MM.1S (cell line): ENCODE results near the gene SORBS2.

ENCODE experiments used
- DNase-seq: peaks from one replicate; pipeline ENCODE4 v3.0.0-alpha.2; 2015
- H2AFZ ChIP-seq: fragments of 300-600 bp; sonication (generic); 2 replicates; pipeline ENCODE4 v1.6.0; 2016; ENCODE audit warnings: antibody characterized with exemption, low read length
- H3F3A ChIP-seq: fragments of 300-600 bp; sonication (generic); 2 replicates; pipeline ENCODE4 v1.6.1; 2016; ENCODE audit warnings: mild to moderate bottlenecking, antibody characterized with exemption, low read length, moderate library complexity, mixed read lengths; ENCODE audit not compliant: insufficient read depth
- H3K27ac ChIP-seq: fragments of 300-600 bp; sonication (generic); 2 replicates; pipeline ENCODE4 v1.5.1; 2016; ENCODE audit warnings: mild to moderate bottlenecking, low read length
- H3K27me3 ChIP-seq: fragments of 300-600 bp; sonication (generic); replicated peaks from 2 replicates; pipeline ENCODE4 v1.6.0; 2016; ENCODE audit warnings: low read length; ENCODE audit not compliant: insufficient read depth
- H3K36me3 ChIP-seq: fragments of 300-600 bp; sonication (generic); replicated peaks from 2 replicates; pipeline ENCODE4 v1.6.1; 2016; ENCODE audit warnings: mild to moderate bottlenecking, low read length, mixed read lengths; ENCODE audit not compliant: insufficient read depth
- H3K4me1 ChIP-seq: fragments of 300-600 bp; sonication (generic); 2 replicates; pipeline ENCODE4 v1.6.1; 2016; ENCODE audit warnings: low read length, mixed read lengths
- H3K4me2 ChIP-seq: fragments of 300-600 bp; sonication (generic); 2 replicates; pipeline ENCODE4 v1.6.0; 2016; ENCODE audit warnings: low read depth, low read length
- H3K4me3 ChIP-seq: fragments of 300-600 bp; sonication (generic); 2 replicates; pipeline ENCODE4 v1.5.1; 2016; ENCODE audit warnings: low read length, mixed read lengths
- H3K79me2 ChIP-seq: fragments of 300-600 bp; sonication (generic); 2 replicates; pipeline ENCODE4 v1.6.1; 2016; ENCODE audit warnings: mixed run types, low read length, mixed read lengths
- H3K9ac ChIP-seq: fragments of 300-600 bp; sonication (generic); 2 replicates; pipeline ENCODE4 v1.6.1; 2016; ENCODE audit warnings: low read length, mixed read lengths
- H3K9me2 ChIP-seq: fragments of 300-600 bp; sonication (generic); replicated peaks from 2 replicates; pipeline ENCODE4 v1.6.1; 2016; ENCODE audit warnings: mild to moderate bottlenecking, low read length, mixed read lengths; ENCODE audit not compliant: insufficient read depth
- H3K9me3 ChIP-seq: fragments of 300-600 bp; sonication (generic); replicated peaks from 2 replicates; pipeline ENCODE4 v1.6.1; 2016; ENCODE audit warnings: mild to moderate bottlenecking, low read length, mixed read lengths; ENCODE audit not compliant: insufficient read depth
- H4K20me1 ChIP-seq: fragments of 300-600 bp; sonication (generic); 2 replicates; pipeline ENCODE4 v1.6.1; 2016; ENCODE audit warnings: mild to moderate bottlenecking, low read length, moderate library complexity, mixed read lengths; ENCODE audit not compliant: insufficient read depth
- CTCF ChIP-seq: fragments of 300-600 bp; sonication (generic); IDR thresholded peaks from 2 replicates; pipeline ENCODE4 v1.5.1; 2016; ENCODE audit warnings: antibody characterized with exemption, low read length, mixed read lengths
- EZH2 ChIP-seq: fragments of 300-600 bp; sonication (generic); optimal IDR thresholded peaks from 2 replicates; pipeline ENCODE3; 2017; ENCODE audit warnings: low read depth, mild to moderate bottlenecking, antibody characterized with exemption, low read length, mixed read lengths
- EZH2phosphoT487 ChIP-seq: fragments of 300-600 bp; sonication (generic); IDR thresholded peaks from 2 replicates; pipeline ENCODE4 v1.6.1; 2018; ENCODE audit warnings: antibody characterized with exemption, low read length

The SORBS2 gene

GRCh38 chr4:185831125-185831815 is 19.3 kb upstream of the SORBS2 start:
- H3K4me1 ChIP-seq, result peaks cover 2% of the 10 kb centered on the region
- H3K9ac ChIP-seq, result no peak overlapping the region
- H3K9me2 ChIP-seq, result no peaks in the 10 kb centered on the region
- no peaks in the 10 kb centered on the region for H3K36me3 ChIP-seq
- no peaks in the 10 kb centered on the region for H3K9me3 ChIP-seq
- H3F3A ChIP-seq, result no peaks in the 10 kb centered on the region
- H2AFZ ChIP-seq, result no peak overlapping the region
- DNase-seq, result no peak
- no peak overlapping the region for H3K4me2 ChIP-seq
- no peaks in the 10 kb centered on the region for H3K79me2 ChIP-seq
- H3K27ac ChIP-seq, result no peak overlapping the region
- H3K27me3 ChIP-seq, result no peaks in the 10 kb centered on the region
- no peak overlapping the region for H3K4me3 ChIP-seq
- H4K20me1 ChIP-seq, result no peaks in the 10 kb centered on the region
- no peak for TF ChIP-seq EZH2
- no peak for TF ChIP-seq CTCF

- H3K36me3 ChIP-seq, result no peaks in the 10 kb centered on the region
- no peaks in the 10 kb centered on the region for H3K9me2 ChIP-seq
- peaks cover 2% of the 10 kb centered on the region; the same call in 1 of the 2 replicates for H3F3A ChIP-seq
- no peaks in the 10 kb centered on the region for H3K27me3 ChIP-seq
- no peak overlapping the region for H3K27ac ChIP-seq
- no peaks in the 10 kb centered on the region for H3K9me3 ChIP-seq
- DNase-seq, result no peak
- H3K4me1 ChIP-seq, result peaks cover 10% of the 10 kb centered on the region
- no peak overlapping the region for H3K9ac ChIP-seq
- no peak for TF ChIP-seq EZH2phosphoT487
- TF ChIP-seq CTCF, result no peak
- no peak for TF ChIP-seq EZH2
- no peak overlapping the region for H3K4me2 ChIP-seq
- no peak overlapping the region for H2AFZ ChIP-seq
- no peaks in the 10 kb centered on the region for H4K20me1 ChIP-seq
- no peaks in the 10 kb centered on the region for H3K79me2 ChIP-seq
- no peak overlapping the region for H3K4me3 ChIP-seq
These were observed 18.4 kb upstream of the SORBS2 start for GRCh38 chr4:185830263-185830994.

- Histone ChIP-seq H3K27ac (peak overlapping the region; percentile 33; the same call in 1 of the 2 replicates), H4K20me1 (no peaks in the 10 kb centered on the region), H3K9me2 (no peaks in the 10 kb centered on the region), H3K4me2 (no peak overlapping the region), H3K27me3 (no peaks in the 10 kb centered on the region), H2AFZ (no peak overlapping the region), H3K4me1 (peaks cover 18% of the 10 kb centered on the region), H3K4me3 (no peak overlapping the region), H3F3A (peaks cover 6% of the 10 kb centered on the region; the same call in 1 of the 2 replicates), H3K9me3 (no peaks in the 10 kb centered on the region), H3K9ac (no peak overlapping the region), H3K36me3 (no peaks in the 10 kb centered on the region), H3K79me2 (no peaks in the 10 kb centered on the region)
- no peak for DNase-seq
- TF ChIP-seq EZH2, result no peak
- no peak for TF ChIP-seq CTCF
- no peak for TF ChIP-seq EZH2phosphoT487
These were observed 14.4 kb upstream of the SORBS2 start for GRCh38 chr4:185826381-185826780.
